Measurements from ENCODE around the gene UGCG.

The UGCG gene

DNA sequence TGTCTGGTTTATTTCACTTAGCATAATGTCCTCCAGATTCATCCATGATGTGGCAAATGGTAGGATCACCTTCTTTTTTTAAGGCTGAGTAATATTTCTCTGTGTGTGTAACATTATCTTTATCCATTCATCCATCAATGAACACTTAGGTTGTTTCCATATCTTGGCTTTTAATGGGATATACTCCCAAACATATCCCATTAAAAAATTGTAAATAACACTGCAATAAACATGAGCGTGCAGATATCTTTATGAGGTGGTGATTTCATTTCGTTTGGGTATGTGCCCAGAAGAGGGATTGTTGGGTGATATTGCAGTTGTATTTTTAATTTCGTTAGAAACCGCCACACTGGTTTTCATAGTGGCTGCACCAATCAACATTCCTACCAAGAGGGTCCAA lies 36.2 kb upstream of the UGCG start:
- in situ Hi-C loops (cut with HindIII; ENCODE audit: low sequenced_read_pairs) = no loop called here
- H3K4me3 ChIP-seq (ENCODE audit: low read depth, low read length) = no peak overlapping the region
- no peak for TF ChIP-seq CTCF (IDR thresholded peaks at IDR 0.05; ENCODE audit: low read depth, low read length)
- no peak for DNase-seq (ENCODE audit: low read depth, low spot score)

DNA sequence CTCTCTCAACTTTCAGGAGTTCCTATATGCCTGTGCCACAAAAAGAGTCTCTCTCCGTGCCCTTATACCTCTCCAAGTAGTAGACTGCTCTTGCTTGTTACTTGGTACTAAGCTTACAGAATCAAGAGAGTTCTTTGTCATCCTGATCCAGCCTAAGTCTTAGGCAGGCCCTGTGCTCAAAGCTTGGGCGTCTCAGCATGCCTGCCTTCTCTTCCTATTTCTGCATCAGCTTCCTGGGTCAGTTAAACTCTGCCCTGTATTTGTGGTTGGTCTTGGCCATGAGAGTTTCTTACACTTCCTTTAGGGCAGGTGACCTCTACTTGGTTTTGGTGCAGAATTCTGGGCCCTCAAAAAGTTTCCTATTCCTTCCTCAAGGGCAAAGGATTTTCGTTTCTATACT lies 33.0 kb upstream of the UGCG start:
- no peak for TF ChIP-seq CTCF (IDR thresholded peaks at IDR 0.05; ENCODE audit: low read depth, low read length)
- DNase-seq (ENCODE audit: low read depth, low spot score) = no peak
- in situ Hi-C loops (cut with HindIII; ENCODE audit: low sequenced_read_pairs) = no loop called here
- H3K4me3 ChIP-seq (ENCODE audit: low read depth, low read length) = no peak overlapping the region

- peak; percentile 52 for DNase-seq (ENCODE audit: low read depth, low spot score)
- in situ Hi-C loops (cut with HindIII; ENCODE audit: low sequenced_read_pairs) = no loop called here
- no peak for TF ChIP-seq CTCF (IDR thresholded peaks at IDR 0.05; ENCODE audit: low read depth, low read length)
- H3K4me3 ChIP-seq (ENCODE audit: low read depth, low read length) = no peak overlapping the region
Observed at GRCh38 chr9:111866976-111867375, 29.6 kb upstream of the UGCG start.

GRCh38 chr9:111868475-111868874 lies 28.1 kb upstream of the UGCG start:
- H3K4me3 ChIP-seq (ENCODE audit: low read depth, low read length) = no peak overlapping the region
- DNase-seq (ENCODE audit: low read depth, low spot score) = no peak
- in situ Hi-C loops (cut with HindIII; ENCODE audit: low sequenced_read_pairs) = no loop called here
- no peak for TF ChIP-seq CTCF (IDR thresholded peaks at IDR 0.05; ENCODE audit: low read depth, low read length)

DNA sequence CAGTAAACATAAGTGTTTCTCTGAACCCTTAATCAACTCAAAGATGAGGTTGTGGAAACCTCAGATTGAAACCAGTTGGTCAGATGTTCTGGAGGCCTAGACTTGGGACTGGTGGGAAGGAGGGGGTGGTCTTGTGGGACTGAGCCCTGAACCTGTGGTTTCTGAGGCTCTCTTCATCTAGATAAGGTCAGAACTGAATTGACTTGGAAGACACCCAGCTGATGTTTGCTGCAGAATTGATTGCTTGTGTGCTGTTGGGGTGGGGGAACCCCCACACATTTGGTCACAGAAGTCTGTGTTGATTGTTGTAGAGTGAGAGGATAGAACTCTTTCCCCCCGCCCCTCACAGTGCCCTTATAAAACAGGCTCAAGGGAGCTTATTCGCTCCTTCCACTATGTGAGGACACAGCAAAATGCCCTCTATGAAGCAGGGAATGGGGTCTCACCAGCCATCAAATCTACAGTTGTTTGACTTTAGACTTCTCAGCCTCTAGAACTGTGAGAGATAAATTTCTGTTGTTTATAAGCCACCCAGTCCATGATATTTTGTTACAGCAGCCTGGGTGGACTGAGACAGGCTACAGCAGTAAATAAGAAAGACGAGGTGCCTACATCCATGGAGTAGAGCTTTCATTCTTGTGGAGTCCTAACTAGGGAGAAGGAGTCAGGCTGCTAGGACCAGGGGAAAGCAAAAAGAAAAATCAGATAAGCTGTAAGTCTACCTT lies 25.7 kb upstream of the UGCG start:
- in situ Hi-C loops (cut with HindIII; ENCODE audit: low sequenced_read_pairs) = no loop called here
- no peak for TF ChIP-seq CTCF (IDR thresholded peaks at IDR 0.05; ENCODE audit: low read depth, low read length)
- DNase-seq (ENCODE audit: low read depth, low spot score) = no peak
- no peak overlapping the region for H3K4me3 ChIP-seq (ENCODE audit: low read depth, low read length)

DNA sequence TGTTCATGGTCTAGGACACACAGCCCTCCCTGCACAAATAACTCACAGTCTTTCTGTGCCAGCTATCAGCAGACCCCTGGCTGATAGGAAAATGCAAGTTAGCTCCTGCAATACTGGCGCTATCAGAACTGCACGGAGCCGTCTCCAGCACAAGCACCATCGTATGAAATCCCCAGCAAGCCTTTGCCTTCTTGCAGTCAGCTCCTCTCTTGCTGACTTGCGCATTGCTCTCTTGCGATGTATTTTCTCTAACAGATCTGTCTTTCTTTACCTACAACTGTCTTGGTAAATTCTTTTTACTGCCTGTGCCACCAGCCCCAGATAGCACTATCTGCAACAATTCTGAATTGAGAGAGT lies 25.1 kb upstream of the UGCG start:
- in situ Hi-C loops (cut with HindIII; ENCODE audit: low sequenced_read_pairs) = no loop called here
- no peak for DNase-seq (ENCODE audit: low read depth, low spot score)
- no peak for TF ChIP-seq CTCF (IDR thresholded peaks at IDR 0.05; ENCODE audit: low read depth, low read length)
- H3K4me3 ChIP-seq (ENCODE audit: low read depth, low read length) = no peak overlapping the region

Measured in astrocyte of the spinal cord (primary cell).